GM20000 (cell line): ENCODE data around the gene NHLRC4.

Experiments
- DNase-seq: peaks from one replicate; pipeline ENCODE4 v3.0.0; 2012; ENCODE audit warnings: low spot score
- CTCF ChIP-seq: IDR thresholded peaks from 2 replicates; pipeline ENCODE4 v1.5.1; 2012; ENCODE audit warnings: mild to moderate bottlenecking, control low read depth; ENCODE audit errors: extremely low read depth, missing control alignments

NHLRC4 gene

GRCh38 chr16:534135-534534 is 32.7 kb upstream of the NHLRC4 start:
- DNase-seq = no peak
- TF ChIP-seq CTCF = no peak

GRCh38 chr16:534856-535445 is 31.9 kb upstream of the NHLRC4 start:
- no peak for TF ChIP-seq CTCF
- no peak for DNase-seq

- no peak for DNase-seq
- TF ChIP-seq CTCF = no peak
Observed at GRCh38 chr16:535446-536405, 31.1 kb upstream of the NHLRC4 start.

GRCh38 chr16:536746-537145 is 30.1 kb upstream of the NHLRC4 start:
- no peak for TF ChIP-seq CTCF
- no peak for DNase-seq

GRCh38 chr16:537415-538335 is 29.1 kb upstream of the NHLRC4 start:
- no peak for DNase-seq
- no peak for TF ChIP-seq CTCF

GRCh38 chr16:539901-540530 is 26.8 kb upstream of the NHLRC4 start:
- no peak for TF ChIP-seq CTCF
- no peak for DNase-seq
